ENCODE measurements around the gene ZNF277.

Gene ZNF277

DNA sequence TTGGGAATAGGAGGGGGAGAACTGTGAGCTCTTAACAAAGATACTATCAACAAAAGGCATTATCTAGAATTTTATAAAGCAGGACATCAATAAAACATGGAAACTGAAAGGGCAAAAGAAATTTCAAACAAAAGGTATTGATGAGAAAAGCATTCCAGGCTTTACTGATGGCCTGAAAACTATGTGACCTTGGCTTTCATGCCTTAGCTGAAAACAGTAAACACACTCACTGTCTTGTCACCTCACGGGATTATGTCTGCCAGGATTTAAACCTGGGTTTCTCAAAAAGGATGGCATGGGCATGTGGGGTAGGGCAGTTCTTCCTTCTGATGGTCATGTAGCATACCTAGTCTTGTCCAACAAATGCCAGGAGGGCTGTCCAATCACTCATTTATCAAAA, 23.2 kb upstream of the ZNF277 start:
- no peaks in the 10 kb centered on the region for H3K79me2 ChIP-seq (ENCODE audit: control insufficient read depth, low read length)

DNA sequence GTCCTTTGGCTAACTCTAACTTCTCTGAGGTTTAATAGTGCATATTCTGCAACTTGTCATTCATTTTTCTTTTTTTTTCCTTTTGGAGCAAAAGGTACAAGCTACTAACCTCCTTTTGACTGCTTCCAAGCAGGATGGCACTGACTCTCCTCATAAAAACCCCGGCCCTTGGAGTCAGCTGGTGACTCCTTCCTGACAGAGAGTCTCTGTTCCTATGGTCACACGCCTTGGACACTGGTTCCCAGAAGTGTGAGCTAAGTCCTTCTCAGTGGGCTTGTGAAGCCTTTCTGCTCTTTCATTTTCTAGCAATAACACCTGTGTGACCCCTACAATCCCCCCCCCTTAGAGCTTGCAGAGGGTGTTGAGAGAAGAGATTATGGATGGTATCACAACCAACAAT, 22.0 kb upstream of the ZNF277 start:
- H3K9me3 ChIP-seq (ENCODE audit: control insufficient read depth, insufficient read depth, low read length) = no peaks in the 10 kb centered on the region
- H4K20me1 ChIP-seq (ENCODE audit: control insufficient read depth, insufficient read depth, low read depth, low read length) = no peaks in the 10 kb centered on the region
- no peaks in the 10 kb centered on the region for H3K4me1 ChIP-seq (ENCODE audit: control insufficient read depth, low read length)
- H3F3A ChIP-seq (ENCODE audit: control insufficient read depth, insufficient read depth) = no peaks in the 10 kb centered on the region
- TF ChIP-seq, protein P1, sequence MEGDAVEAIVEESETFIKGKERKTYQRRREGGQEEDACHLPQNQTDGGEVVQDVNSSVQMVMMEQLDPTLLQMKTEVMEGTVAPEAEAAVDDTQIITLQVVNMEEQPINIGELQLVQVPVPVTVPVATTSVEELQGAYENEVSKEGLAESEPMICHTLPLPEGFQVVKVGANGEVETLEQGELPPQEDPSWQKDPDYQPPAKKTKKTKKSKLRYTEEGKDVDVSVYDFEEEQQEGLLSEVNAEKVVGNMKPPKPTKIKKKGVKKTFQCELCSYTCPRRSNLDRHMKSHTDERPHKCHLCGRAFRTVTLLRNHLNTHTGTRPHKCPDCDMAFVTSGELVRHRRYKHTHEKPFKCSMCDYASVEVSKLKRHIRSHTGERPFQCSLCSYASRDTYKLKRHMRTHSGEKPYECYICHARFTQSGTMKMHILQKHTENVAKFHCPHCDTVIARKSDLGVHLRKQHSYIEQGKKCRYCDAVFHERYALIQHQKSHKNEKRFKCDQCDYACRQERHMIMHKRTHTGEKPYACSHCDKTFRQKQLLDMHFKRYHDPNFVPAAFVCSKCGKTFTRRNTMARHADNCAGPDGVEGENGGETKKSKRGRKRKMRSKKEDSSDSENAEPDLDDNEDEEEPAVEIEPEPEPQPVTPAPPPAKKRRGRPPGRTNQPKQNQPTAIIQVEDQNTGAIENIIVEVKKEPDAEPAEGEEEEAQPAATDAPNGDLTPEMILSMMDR (IDR thresholded peaks at IDR 0.05; ENCODE audit: low read depth, low read length, poor library complexity, severe bottlenecking) = no peak
- no peak for TF ChIP-seq EZH2phosphoT487 (IDR thresholded peaks at IDR 0.05; ENCODE audit: borderline replicate concordance, low read length)
- peaks cover 43% of the 10 kb centered on the region for H3K27me3 ChIP-seq (ENCODE audit: control insufficient read depth, low read length)
- H3K36me3 ChIP-seq (ENCODE audit: control insufficient read depth, low read length) = no peaks in the 10 kb centered on the region
- no peaks in the 10 kb centered on the region for H3K79me2 ChIP-seq (ENCODE audit: control insufficient read depth, low read length)
- H3K4me2 ChIP-seq (ENCODE audit: low read length) = no peak overlapping the region
- H3K4me3 ChIP-seq (ENCODE audit: low read length) = no peak overlapping the region
- H3K9me2 ChIP-seq (replicated peaks; ENCODE audit: control insufficient read depth, low read length) = no peaks in the 10 kb centered on the region
- no peak overlapping the region for H3K27ac ChIP-seq (ENCODE audit: low read depth, low read length)

More for the DNA sequence above, 23.2 kb upstream of the ZNF277 start:
- Histone ChIP-seq H3K4me2 (ENCODE audit: low read length) (no peak overlapping the region), H3K9me3 (ENCODE audit: control insufficient read depth, insufficient read depth, low read length) (no peaks in the 10 kb centered on the region), H3K4me3 (ENCODE audit: low read length) (no peak overlapping the region), H3K9me2 (replicated peaks; ENCODE audit: control insufficient read depth, low read length) (no peaks in the 10 kb centered on the region), H4K20me1 (ENCODE audit: control insufficient read depth, insufficient read depth, low read depth, low read length) (no peaks in the 10 kb centered on the region), H3K36me3 (ENCODE audit: control insufficient read depth, low read length) (no peaks in the 10 kb centered on the region), H3K27ac (ENCODE audit: low read depth, low read length) (no peak overlapping the region), H3K4me1 (ENCODE audit: control insufficient read depth, low read length) (no peaks in the 10 kb centered on the region), H3K27me3 (ENCODE audit: control insufficient read depth, low read length) (peaks cover 44% of the 10 kb centered on the region), H3F3A (ENCODE audit: control insufficient read depth, insufficient read depth) (no peaks in the 10 kb centered on the region)
- TF ChIP-seq, protein P1 (IDR thresholded peaks at IDR 0.05; ENCODE audit: low read depth, low read length, poor library complexity, severe bottlenecking) = no peak
- no peak for TF ChIP-seq EZH2phosphoT487 (IDR thresholded peaks at IDR 0.05; ENCODE audit: borderline replicate concordance, low read length)

DNA sequence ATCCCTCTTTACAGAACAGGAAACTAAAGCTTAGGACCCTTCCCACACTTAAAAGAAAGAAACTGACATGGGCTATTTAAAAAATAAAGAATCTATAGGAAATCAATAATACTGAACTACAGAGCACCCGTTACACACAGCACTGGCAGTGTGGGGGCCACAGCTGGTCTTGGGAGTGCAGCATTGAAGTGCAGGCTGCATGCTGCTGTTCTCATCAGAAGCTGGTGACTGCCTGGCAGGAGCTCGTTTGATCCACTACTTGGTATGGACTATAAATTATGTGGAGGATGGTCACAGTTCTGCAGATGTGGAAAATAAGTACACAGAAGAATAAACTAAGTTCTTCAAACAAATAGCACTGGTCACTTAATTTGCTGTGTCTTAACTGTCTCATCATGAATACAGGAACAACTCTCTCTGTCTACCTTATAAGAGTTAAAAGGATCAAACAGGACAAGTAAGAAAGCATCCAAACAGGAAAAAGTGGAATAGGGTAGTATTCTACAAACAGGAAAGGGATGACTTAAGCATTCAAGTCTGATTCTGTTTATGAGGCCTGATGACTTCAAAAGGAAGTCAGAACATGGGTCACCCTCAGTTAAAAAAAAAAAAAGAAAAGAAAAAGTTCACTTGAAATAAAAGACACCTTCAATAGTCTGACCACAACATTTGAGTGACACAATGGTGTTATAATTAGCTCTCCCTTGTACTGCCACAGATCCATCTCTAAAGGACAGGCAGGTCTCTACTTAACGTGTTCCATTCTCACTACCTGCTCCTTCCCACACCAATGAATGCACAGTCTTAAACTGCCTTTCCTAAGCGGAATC, 21.3 kb upstream of the ZNF277 start:
- no peak for TF ChIP-seq EZH2phosphoT487 (IDR thresholded peaks at IDR 0.05; ENCODE audit: borderline replicate concordance, low read length)
- TF ChIP-seq, protein P1 (IDR thresholded peaks at IDR 0.05; ENCODE audit: low read depth, low read length, poor library complexity, severe bottlenecking) = no peak
- Histone ChIP-seq H3F3A (ENCODE audit: control insufficient read depth, insufficient read depth) (no peaks in the 10 kb centered on the region), H3K36me3 (ENCODE audit: control insufficient read depth, low read length) (no peaks in the 10 kb centered on the region), H3K27ac (ENCODE audit: low read depth, low read length) (no peak overlapping the region), H3K79me2 (ENCODE audit: control insufficient read depth, low read length) (no peaks in the 10 kb centered on the region), H3K4me3 (ENCODE audit: low read length) (no peak overlapping the region), H3K9me3 (ENCODE audit: control insufficient read depth, insufficient read depth, low read length) (no peaks in the 10 kb centered on the region), H3K4me1 (ENCODE audit: control insufficient read depth, low read length) (no peaks in the 10 kb centered on the region), H4K20me1 (ENCODE audit: control insufficient read depth, insufficient read depth, low read depth, low read length) (no peaks in the 10 kb centered on the region), H3K9me2 (replicated peaks; ENCODE audit: control insufficient read depth, low read length) (no peaks in the 10 kb centered on the region), H3K27me3 (ENCODE audit: control insufficient read depth, low read length) (peaks cover 39% of the 10 kb centered on the region), H3K4me2 (ENCODE audit: low read length) (no peak overlapping the region)

Measured in DOHH2 (cell line).